Measurements from ENCODE around the gene DPM1. TPM values are rescaled to one million over a fixed set of nuclear protein-coding genes. Genes with fewer than 3 reads are reported as not detected.

Gene DPM1
- total RNA-seq, 4 donors from 2014 or later, result 48.8 to 83.1 (median 60.2) TPM

- intact Hi-C loops (cut with DNase I), result no loop called here
- no peaks in the 10 kb centered on the region for H3K27me3 ChIP-seq
- 88 to 91% methylated on average over 5 of the region's 5 CpGs for WGBS, 2 donors
Measured at GRCh38 chr20:50995506-50995905, 37.2 kb upstream of the DPM1 start.

GRCh38 chr20:50993876-50994275 is 35.5 kb upstream of the DPM1 start:
- Histone ChIP-seq H3K4me3 (replicated peaks in 1 of 3) (no peak overlapping the region), H3K9me3 (no peaks in the 10 kb centered on the region), H3K27ac (no peak overlapping the region), H3K4me1 (peaks cover 0 to 6% of the 10 kb centered on the region in 2 donors), H3K27me3 (no peaks in the 10 kb centered on the region), H3K36me3 (no peaks in the 10 kb centered on the region)
- intact Hi-C loops (cut with DNase I), result no loop called here
- WGBS, 2 donors, result 76 to 89% methylated on average over 9 of the region's 9 CpGs
- DNase-seq, result no peak
- TF ChIP-seq CTCF (IDR thresholded peaks at IDR 0.05) (no peak), POLR2A (IDR thresholded peaks at IDR 0.05) (no peak)

More at GRCh38 chr20:50995506-50995905, 37.2 kb upstream of the DPM1 start:
- H3K27ac ChIP-seq, result no peak overlapping the region
- no peak for TF ChIP-seq POLR2A (IDR thresholded peaks at IDR 0.05)
- TF ChIP-seq CTCF (IDR thresholded peaks at IDR 0.05), result no peak
- no peaks in the 10 kb centered on the region for H3K36me3 ChIP-seq
- DNase-seq, result no peak
- H3K4me1 ChIP-seq, result peaks cover 0 to 6% of the 10 kb centered on the region in 2 donors
- H3K9me3 ChIP-seq, result no peaks in the 10 kb centered on the region
- no peak overlapping the region for H3K4me3 ChIP-seq (replicated peaks in 1 of 3)

GRCh38 chr20:50992733-50993457 is 34.6 kb upstream of the DPM1 start:
- 42 to 45% methylated on average over 13 of the region's 13 CpGs for WGBS, 2 donors
- TF ChIP-seq POLR2A (IDR thresholded peaks at IDR 0.05), result no peak
- peak in 2 of 6 experiments; percentile 18 to 39 for TF ChIP-seq CTCF (IDR thresholded peaks at IDR 0.05)
- intact Hi-C loops (cut with DNase I), result no loop called here
- Histone ChIP-seq H3K4me3 (replicated peaks in 1 of 3) (no peak overlapping the region), H3K27ac (no peak overlapping the region), H3K4me1 (peaks cover 0 to 6% of the 10 kb centered on the region in 2 donors), H3K27me3 (no peaks in the 10 kb centered on the region), H3K36me3 (no peaks in the 10 kb centered on the region), H3K9me3 (no peaks in the 10 kb centered on the region)
- no peak for DNase-seq

- TF ChIP-seq POLR2A (IDR thresholded peaks at IDR 0.05), result no peak
- TF ChIP-seq CTCF (IDR thresholded peaks at IDR 0.05), result no peak
- Histone ChIP-seq H3K27ac (no peak overlapping the region), H3K4me1 (peaks cover 0 to 6% of the 10 kb centered on the region in 2 donors), H3K36me3 (no peaks in the 10 kb centered on the region), H3K27me3 (no peaks in the 10 kb centered on the region), H3K9me3 (no peaks in the 10 kb centered on the region), H3K4me3 (replicated peaks in 1 of 3) (no peak overlapping the region)
- intact Hi-C loops (cut with DNase I), result no loop called here
- WGBS, 2 donors, result 23 to 33% methylated on average over 4 of the region's 4 CpGs
- DNase-seq, result no peak
Measured at GRCh38 chr20:50992336-50992732, 34.0 kb upstream of the DPM1 start.

GRCh38 chr20:50991076-50991475 is 32.7 kb upstream of the DPM1 start:
- Histone ChIP-seq H3K9me3 (no peaks in the 10 kb centered on the region), H3K36me3 (no peaks in the 10 kb centered on the region), H3K27me3 (no peaks in the 10 kb centered on the region), H3K4me3 (replicated peaks in 1 of 3) (no peak overlapping the region), H3K27ac (no peak overlapping the region), H3K4me1 (peaks cover 0 to 6% of the 10 kb centered on the region in 2 donors)
- no peak for TF ChIP-seq CTCF (IDR thresholded peaks at IDR 0.05)
- TF ChIP-seq POLR2A (IDR thresholded peaks at IDR 0.05), result no peak
- 81 to 82% methylated on average over 3 of the region's 3 CpGs for WGBS, 2 donors
- intact Hi-C loops (cut with DNase I), result no loop called here
- no peak for DNase-seq

Data from thyroid gland (tissue), 4 donors.